Chondrocyte (in vitro differentiated cells): ENCODE measurements around the gene PITPNM3. TPM values are rescaled to one million over a fixed set of nuclear protein-coding genes. Genes with fewer than 3 reads are reported as not detected.

Source experiments
- DNase-seq: peaks from one replicate; pipeline ENCODE4 v3.0.0; 2021; ENCODE audit warnings: mixed read lengths, low spot score
- H3K27ac Mint-ChIP-seq: one replicate; pipeline ENCODE4 v1.8.0; 2021; ENCODE audit warnings: mild to moderate bottlenecking, moderate library complexity, mixed read lengths; ENCODE audit not compliant: unreplicated experiment
- H3K27me3 Mint-ChIP-seq: 2 replicates; pipeline ENCODE4 v1.8.0; 2021; ENCODE audit warnings: low read depth, mixed read lengths
- H3K36me3 Mint-ChIP-seq: 2 replicates; pipeline ENCODE4 v1.8.0; 2021; ENCODE audit warnings: low read depth, mixed read lengths
- H3K4me1 Mint-ChIP-seq: 2 replicates; pipeline ENCODE4 v1.8.0; 2021; ENCODE audit warnings: low read depth, mild to moderate bottlenecking, mixed read lengths
- H3K4me3 Mint-ChIP-seq: one replicate; pipeline ENCODE4 v1.8.0; 2021; ENCODE audit warnings: mild to moderate bottlenecking, moderate library complexity, mixed read lengths; ENCODE audit not compliant: unreplicated experiment
- H3K9me3 Mint-ChIP-seq: 2 replicates; pipeline ENCODE4 v1.8.0; 2021; ENCODE audit warnings: low read depth, mixed read lengths
- total RNA-seq: library from RNA; stranded (reverse); gene quantifications from 3 replicates; pipeline ENCODE4 v1.2.1, GENCODE V29; 2021
- TF ChIP-seq, protein P1 (sequence below): fragments of 200-600 bp; sonication (generic); IDR thresholded peaks from 2 replicates; pipeline ENCODE4 v1.5.0; 2021; ENCODE audit warnings: antibody characterized with exemption, mild to moderate bottlenecking, moderate library complexity

The PITPNM3 gene
- total RNA-seq, 1 donor from 2014 or later = 5.7 TPM

DNA sequence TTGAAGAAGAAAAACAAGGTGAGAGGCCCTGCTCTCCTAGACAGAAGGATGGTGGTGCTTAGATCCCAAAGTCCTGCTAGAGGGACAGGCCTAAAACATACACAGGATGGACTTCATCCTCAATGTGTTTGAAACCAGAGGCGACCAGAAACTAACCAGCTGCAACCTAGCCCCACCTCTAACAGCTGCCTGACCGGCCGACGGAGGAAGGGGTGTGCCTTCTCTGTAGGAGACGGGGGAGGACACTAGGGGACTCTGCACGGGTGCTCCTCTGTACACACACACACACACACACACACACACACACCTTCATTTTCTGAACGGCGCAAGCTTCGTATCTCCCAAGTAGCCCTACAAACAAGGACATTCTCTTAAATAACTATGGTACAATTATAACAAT, 24.3 kb upstream of the PITPNM3 start:
- DNase-seq = no peak
- peaks cover 61% of the 10 kb centered on the region for H3K36me3 Mint-ChIP-seq
- H3K4me1 Mint-ChIP-seq = peaks cover 11% of the 10 kb centered on the region
- no peak overlapping the region for H3K4me3 Mint-ChIP-seq
- no peak overlapping the region for H3K27ac Mint-ChIP-seq
- no peaks in the 10 kb centered on the region for H3K27me3 Mint-ChIP-seq
- TF ChIP-seq, protein P1, sequence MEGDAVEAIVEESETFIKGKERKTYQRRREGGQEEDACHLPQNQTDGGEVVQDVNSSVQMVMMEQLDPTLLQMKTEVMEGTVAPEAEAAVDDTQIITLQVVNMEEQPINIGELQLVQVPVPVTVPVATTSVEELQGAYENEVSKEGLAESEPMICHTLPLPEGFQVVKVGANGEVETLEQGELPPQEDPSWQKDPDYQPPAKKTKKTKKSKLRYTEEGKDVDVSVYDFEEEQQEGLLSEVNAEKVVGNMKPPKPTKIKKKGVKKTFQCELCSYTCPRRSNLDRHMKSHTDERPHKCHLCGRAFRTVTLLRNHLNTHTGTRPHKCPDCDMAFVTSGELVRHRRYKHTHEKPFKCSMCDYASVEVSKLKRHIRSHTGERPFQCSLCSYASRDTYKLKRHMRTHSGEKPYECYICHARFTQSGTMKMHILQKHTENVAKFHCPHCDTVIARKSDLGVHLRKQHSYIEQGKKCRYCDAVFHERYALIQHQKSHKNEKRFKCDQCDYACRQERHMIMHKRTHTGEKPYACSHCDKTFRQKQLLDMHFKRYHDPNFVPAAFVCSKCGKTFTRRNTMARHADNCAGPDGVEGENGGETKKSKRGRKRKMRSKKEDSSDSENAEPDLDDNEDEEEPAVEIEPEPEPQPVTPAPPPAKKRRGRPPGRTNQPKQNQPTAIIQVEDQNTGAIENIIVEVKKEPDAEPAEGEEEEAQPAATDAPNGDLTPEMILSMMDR = no peak
- H3K9me3 Mint-ChIP-seq = peaks cover 33% of the 10 kb centered on the region

DNA sequence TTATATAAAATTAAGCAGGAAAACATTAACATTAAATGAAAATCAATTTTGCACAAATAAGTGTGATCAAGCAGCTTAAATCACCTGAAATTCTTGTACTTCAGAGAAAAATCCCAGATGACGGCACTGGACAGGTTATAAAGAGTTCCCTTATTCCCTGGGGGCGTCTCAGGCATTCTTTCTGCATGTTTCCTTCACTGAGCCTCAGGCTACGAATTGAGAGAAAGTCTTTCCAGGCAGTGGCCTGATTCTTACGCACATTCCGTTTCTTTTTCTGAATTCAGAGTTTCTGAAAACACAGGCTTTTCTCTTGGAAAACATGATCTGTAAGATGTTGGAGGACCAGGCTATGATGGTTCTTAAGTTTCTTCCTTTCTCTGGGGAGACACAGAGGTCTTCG, 22.1 kb upstream of the PITPNM3 start:
- Mint-ChIP-seq H3K27me3 (no peaks in the 10 kb centered on the region), H3K9me3 (peaks cover 17% of the 10 kb centered on the region), H3K4me1 (peaks cover 19% of the 10 kb centered on the region), H3K27ac (peak overlapping the region; percentile 79), H3K36me3 (peaks cover 42% of the 10 kb centered on the region), H3K4me3 (no peak overlapping the region)
- DNase-seq = no peak
- TF ChIP-seq, protein P1 = no peak

DNA sequence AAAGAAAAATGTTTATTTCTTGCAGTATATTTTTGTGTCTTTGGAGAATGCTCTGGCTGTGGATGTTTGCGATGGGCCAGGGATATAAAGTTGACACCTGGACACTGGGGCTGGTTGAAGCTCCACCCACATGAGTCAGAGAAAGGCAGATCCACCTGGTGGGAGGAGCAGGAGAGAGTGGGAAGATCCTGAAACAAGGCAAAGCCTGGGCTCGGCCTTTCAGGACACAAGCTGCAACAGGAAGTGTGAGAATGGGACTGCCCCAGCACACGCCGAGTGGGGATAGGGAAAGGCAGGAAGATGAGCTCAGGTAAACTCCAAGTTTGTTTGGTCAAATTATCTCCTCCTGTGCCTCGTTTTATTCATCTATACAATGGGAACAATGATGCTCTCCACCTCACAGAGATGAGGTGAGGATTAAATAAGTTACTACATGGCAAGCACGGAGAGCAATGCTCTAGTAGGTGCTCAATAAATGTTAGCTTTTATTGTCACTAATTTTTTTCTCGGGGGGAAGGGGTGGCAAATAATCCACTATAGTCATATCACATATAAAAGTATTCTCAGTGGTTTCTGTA, 21.4 kb upstream of the PITPNM3 start:
- H3K9me3 Mint-ChIP-seq = peaks cover 10% of the 10 kb centered on the region
- H3K4me3 Mint-ChIP-seq = no peak overlapping the region
- H3K36me3 Mint-ChIP-seq = peaks cover 35% of the 10 kb centered on the region
- TF ChIP-seq, protein P1 = no peak
- DNase-seq = no peak
- H3K27me3 Mint-ChIP-seq = no peaks in the 10 kb centered on the region
- no peak overlapping the region for H3K27ac Mint-ChIP-seq
- peaks cover 19% of the 10 kb centered on the region for H3K4me1 Mint-ChIP-seq

DNA sequence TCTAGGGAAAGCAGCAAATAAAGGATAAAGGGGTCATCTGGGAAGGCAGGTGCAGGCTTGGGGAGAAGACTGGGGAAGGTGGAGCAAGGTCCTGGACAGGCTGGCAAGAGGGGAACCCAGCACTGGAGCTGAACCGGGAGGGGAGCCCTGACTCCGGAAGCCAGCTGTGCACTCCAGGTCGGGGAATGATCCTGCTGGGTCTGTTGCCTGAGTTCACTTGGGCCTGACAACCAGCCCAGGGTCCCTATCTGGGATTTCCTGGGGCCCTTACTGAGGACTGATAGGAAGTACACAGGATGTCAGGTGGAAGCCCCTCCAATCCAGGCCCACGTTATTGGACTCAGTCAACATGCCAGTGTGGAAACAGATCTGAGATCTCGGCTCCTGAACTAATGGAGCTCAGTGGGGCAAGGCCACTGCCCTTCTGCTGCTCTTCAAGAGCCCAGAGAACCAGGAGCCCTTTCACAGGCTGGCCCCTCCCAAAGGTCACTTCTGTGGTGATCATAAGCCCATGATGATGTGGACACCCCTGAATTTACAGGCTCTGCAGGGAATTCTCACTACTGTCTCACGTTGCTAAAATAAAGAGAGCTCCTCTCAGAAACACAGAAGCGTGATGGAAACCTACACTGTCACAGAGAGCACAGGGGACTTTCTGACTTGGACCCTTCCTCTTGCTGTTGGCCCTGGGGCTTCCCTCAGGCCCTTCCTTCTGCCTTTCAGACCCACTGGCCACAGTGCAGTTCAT, 19.9 kb upstream of the PITPNM3 start:
- Mint-ChIP-seq H3K36me3 (peaks cover 25% of the 10 kb centered on the region), H3K9me3 (no peaks in the 10 kb centered on the region), H3K4me3 (no peak overlapping the region), H3K27me3 (no peaks in the 10 kb centered on the region), H3K4me1 (peaks cover 19% of the 10 kb centered on the region), H3K27ac (no peak overlapping the region)
- DNase-seq = no peak
- TF ChIP-seq, protein P1 = no peak

DNA sequence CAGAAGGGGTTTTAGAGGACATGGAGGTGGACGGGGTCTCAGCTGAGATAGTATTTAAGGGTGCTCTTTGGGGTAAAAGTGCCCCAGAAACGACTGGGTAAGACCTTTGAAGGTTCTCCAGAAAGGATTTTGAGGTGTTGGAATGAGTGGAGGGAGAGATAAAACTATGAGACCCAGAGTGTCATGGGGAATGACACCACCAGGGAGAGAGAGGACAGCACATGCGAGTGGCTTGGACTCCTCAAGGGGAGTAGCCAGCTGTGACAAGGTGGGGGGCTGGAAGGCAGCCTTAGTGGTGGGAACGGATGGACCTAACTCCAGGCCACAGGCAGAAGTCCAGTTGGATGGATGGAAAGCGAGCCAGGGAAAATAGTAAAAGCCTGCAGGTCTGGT, 19.2 kb upstream of the PITPNM3 start:
- peaks cover 25% of the 10 kb centered on the region for H3K36me3 Mint-ChIP-seq
- peak overlapping the region; percentile 23 for H3K27ac Mint-ChIP-seq
- TF ChIP-seq, protein P1 = no peak
- H3K4me1 Mint-ChIP-seq = peaks cover 19% of the 10 kb centered on the region
- H3K9me3 Mint-ChIP-seq = no peaks in the 10 kb centered on the region
- no peak for DNase-seq
- H3K4me3 Mint-ChIP-seq = no peak overlapping the region
- H3K27me3 Mint-ChIP-seq = no peaks in the 10 kb centered on the region
